ENCODE results near the gene SLC2A10.

- TF ChIP-seq CTCF (conservative IDR thresholded peaks at IDR 0.05; ENCODE audit: low read length) (no peak), EZH2phosphoT487 (IDR thresholded peaks at IDR 0.05; ENCODE audit: borderline replicate concordance) (no peak)
Observed at GRCh38 chr20:46666818-46667515, 42.5 kb upstream of the SLC2A10 start.

Data from Loucy (cell line).